BE2C (cell line): Measurements from ENCODE around the gene CTSH.

Source experiments
- DNase-seq: peaks from one replicate; pipeline ENCODE4 v3.0.0-alpha.2; 2020
- H3K27me3 ChIP-seq: fragments of 250-450 bp; sonication (Bioruptor Pico); 2 replicates; pipeline ENCODE4 v1.5.1; 2020; ENCODE audit warnings: mild to moderate bottlenecking
- H3K36me3 ChIP-seq: fragments of 250-450 bp; sonication (Bioruptor Pico); 2 replicates; pipeline ENCODE4 v1.5.1; 2020; ENCODE audit warnings: mild to moderate bottlenecking
- H3K4me1 ChIP-seq: fragments of 250-450 bp; sonication (Bioruptor Pico); 2 replicates; pipeline ENCODE4 v1.5.1; 2020
- H3K4me3 ChIP-seq: 2 replicates; pipeline ENCODE4 v1.5.1; 2011; ENCODE audit warnings: low read depth, low read length
- H3K9me3 ChIP-seq: fragments of 250-450 bp; sonication (Bioruptor Pico); 2 replicates; pipeline ENCODE4 v1.5.1; 2020
- TF ChIP-seq, protein P1 (sequence below): IDR thresholded peaks from 2 replicates; pipeline ENCODE4 v1.5.1; 2012; ENCODE audit warnings: mild to moderate bottlenecking, low read depth, low read length

Gene CTSH

DNA sequence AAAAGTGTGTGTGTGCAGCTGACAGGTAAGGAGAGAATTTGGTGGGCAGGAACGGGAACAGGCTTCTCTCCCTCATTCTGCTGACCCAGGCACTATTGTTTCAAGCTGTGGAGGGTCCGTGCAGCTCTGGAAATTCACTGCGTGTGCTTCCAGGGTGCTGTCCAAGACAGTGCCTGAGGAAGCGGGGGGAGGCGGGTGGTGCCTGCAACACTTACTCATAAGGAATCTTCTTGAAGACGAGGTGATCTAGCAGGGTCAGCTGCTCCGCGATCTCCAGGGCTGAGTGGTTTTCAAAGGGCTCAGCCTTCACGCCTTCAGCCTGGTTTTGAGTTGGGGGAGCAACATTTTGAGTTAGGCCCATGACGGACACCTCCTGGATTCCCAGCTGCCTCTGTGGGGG is 46.6 kb upstream of the CTSH start:
- TF ChIP-seq, protein P1, sequence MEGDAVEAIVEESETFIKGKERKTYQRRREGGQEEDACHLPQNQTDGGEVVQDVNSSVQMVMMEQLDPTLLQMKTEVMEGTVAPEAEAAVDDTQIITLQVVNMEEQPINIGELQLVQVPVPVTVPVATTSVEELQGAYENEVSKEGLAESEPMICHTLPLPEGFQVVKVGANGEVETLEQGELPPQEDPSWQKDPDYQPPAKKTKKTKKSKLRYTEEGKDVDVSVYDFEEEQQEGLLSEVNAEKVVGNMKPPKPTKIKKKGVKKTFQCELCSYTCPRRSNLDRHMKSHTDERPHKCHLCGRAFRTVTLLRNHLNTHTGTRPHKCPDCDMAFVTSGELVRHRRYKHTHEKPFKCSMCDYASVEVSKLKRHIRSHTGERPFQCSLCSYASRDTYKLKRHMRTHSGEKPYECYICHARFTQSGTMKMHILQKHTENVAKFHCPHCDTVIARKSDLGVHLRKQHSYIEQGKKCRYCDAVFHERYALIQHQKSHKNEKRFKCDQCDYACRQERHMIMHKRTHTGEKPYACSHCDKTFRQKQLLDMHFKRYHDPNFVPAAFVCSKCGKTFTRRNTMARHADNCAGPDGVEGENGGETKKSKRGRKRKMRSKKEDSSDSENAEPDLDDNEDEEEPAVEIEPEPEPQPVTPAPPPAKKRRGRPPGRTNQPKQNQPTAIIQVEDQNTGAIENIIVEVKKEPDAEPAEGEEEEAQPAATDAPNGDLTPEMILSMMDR: no peak
- no peaks in the 10 kb centered on the region for H3K27me3 ChIP-seq
- H3K4me3 ChIP-seq: no peak overlapping the region
- no peak for DNase-seq
- peaks cover 7% of the 10 kb centered on the region for H3K4me1 ChIP-seq
- H3K9me3 ChIP-seq: no peaks in the 10 kb centered on the region
- no peaks in the 10 kb centered on the region for H3K36me3 ChIP-seq

DNA sequence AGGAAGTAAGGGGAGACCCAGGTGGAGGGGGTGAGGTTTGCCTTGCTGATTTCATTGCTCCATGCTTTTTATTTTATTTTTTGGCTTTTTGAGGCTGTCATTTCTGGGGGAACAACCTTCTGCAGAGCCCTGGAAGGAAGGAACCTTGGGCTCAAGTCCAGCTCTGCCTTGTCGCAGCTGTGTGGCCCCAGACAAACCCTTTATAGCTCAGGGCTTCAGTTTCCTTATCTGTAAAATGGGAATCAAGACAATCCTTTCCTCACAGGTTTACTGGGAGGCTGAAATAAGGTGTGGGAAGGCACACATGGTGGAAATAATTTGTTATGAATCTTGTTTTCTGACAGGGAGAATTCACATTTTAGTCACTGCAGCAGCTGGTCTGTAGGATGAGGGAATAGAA is 45.4 kb upstream of the CTSH start:
- DNase-seq: no peak
- H3K9me3 ChIP-seq: no peaks in the 10 kb centered on the region
- no peaks in the 10 kb centered on the region for H3K36me3 ChIP-seq
- TF ChIP-seq, protein P1: no peak
- H3K27me3 ChIP-seq: no peaks in the 10 kb centered on the region
- peaks cover 7% of the 10 kb centered on the region for H3K4me1 ChIP-seq
- no peak overlapping the region for H3K4me3 ChIP-seq

DNA sequence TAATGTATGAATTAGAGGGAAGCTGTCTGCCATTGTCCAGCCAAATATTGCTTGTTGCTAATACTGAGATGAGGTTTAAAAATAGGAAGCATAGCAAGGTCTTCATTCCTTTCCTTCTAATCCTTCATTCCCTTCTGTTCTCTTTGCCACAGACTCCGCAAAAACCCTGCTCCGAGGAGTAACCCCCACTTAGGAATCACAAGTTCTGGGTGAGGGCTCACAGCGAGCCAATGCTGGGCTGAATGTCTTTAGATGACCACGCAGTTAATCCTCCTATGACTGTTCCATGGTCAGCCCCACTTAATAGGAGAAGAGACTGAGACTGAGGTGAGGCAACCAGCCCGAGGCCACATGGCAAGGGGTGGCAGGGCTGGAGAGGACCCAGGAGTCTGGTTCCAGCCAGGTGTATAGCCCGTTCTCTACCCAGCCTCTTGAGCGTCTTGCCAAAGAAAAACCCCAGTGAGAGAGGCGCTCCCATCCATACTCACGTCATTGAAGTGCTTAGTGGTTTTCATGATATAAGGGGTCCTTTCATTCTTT is 44.9 kb upstream of the CTSH start:
- H3K27me3 ChIP-seq: no peaks in the 10 kb centered on the region
- DNase-seq: no peak
- no peaks in the 10 kb centered on the region for H3K9me3 ChIP-seq
- TF ChIP-seq, protein P1: no peak
- no peaks in the 10 kb centered on the region for H3K36me3 ChIP-seq
- no peak overlapping the region for H3K4me3 ChIP-seq
- peaks cover 7% of the 10 kb centered on the region for H3K4me1 ChIP-seq

DNA sequence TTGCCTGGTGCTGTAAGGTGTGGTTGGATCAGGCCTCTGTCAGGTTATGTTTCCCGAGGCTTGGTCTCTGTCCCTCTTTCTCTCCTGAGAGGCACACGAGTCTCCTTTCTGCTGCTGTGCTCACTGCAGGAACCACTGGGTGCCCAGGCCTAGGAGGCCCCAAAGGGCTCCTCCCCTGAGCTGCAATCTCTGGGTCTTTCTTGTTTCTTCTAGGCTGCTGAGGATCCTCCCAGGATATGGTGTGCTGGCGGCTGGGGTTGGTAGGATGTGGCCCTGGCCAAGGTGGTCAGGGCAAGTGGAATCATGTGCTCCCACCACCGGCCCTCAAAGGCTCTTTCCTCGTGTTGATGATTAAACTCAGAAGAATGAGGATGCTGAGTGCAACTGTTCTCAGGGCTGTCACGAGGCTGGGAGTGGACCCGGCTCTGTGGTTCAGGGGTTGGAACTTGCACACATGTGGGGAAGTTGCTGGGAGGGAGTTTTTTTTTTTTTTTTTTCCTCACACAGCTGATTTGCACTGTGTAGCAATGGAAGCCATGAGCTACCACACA is 43.6 kb upstream of the CTSH start:
- DNase-seq: no peak
- TF ChIP-seq, protein P1: no peak
- Histone ChIP-seq H3K9me3 (no peaks in the 10 kb centered on the region), H3K4me1 (peaks cover 7% of the 10 kb centered on the region), H3K4me3 (no peak overlapping the region), H3K27me3 (no peaks in the 10 kb centered on the region), H3K36me3 (no peaks in the 10 kb centered on the region)

DNA sequence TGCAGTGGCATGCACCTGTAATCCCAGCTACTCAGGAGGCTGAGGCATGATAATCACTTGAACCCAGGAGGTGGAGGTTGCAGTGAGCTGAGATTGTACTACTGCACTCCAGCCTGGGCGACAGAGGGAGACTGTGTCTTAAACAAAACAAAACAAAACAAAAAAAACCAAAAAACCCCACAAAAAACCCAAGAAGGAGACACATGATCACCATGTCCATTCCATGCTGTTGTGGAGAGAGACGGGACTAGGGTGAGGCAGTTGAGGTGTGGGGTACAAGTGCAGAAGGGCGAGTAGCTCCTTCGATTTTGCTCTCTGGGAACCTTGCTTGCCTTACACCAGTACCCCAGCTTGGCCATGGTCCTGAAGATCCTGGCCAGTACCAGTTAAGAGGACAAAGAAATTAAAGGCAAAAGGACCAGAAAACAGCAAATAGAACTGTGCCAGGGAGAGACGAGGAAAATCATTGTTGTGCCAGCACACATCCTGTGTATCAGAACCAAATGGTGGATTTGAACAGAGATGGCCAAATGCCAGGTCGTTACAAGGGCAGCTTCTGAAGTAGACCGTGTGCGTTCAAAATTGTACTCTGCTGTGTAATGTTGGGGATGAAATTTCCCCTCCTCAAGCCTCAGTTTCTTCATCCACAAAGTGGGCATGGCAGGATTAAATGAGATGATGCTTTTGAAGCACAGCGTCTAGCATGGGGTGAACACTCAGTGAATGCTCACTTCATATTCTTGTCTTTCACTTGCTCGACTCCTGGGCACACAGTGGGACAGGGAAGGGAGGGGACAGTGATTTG is 42.9 kb upstream of the CTSH start:
- Histone ChIP-seq H3K27me3 (no peaks in the 10 kb centered on the region), H3K9me3 (no peaks in the 10 kb centered on the region), H3K36me3 (no peaks in the 10 kb centered on the region), H3K4me3 (no peak overlapping the region), H3K4me1 (peaks cover 5% of the 10 kb centered on the region)
- DNase-seq: no peak
- TF ChIP-seq, protein P1: no peak
